G401.6 (cell line): ENCODE results near the gene SHC3.

Experiments
- FAIRE-seq: peaks from 2 replicates; lab custom pipeline; 2012; peaks lifted over from hg19 to GRCh38; lab: Jason Lieb, UNC

SHC3 gene

GRCh38 chr9:89000371-89000781 is 178.2 kb downstream of the SHC3 start:
- no peak for FAIRE-seq

- FAIRE-seq, result no peak
Observed at GRCh38 chr9:88998911-88999310, 179.7 kb downstream of the SHC3 start.

- no peak for FAIRE-seq
Observed at GRCh38 chr9:88998503-88998902, 180.1 kb downstream of the SHC3 start.

- no peak for FAIRE-seq
Observed at GRCh38 chr9:88997646-88998045, 181.0 kb downstream of the SHC3 start.

GRCh38 chr9:88996921-88997235 is 181.7 kb downstream of the SHC3 start:
- FAIRE-seq, result no peak

- no peak for FAIRE-seq
Observed at GRCh38 chr9:88996046-88996920, 182.3 kb downstream of the SHC3 start.

- FAIRE-seq, result no peak
Observed at GRCh38 chr9:88995627-88996026, 183.0 kb downstream of the SHC3 start.

GRCh38 chr9:88995200-88995577 is 183.4 kb downstream of the SHC3 start:
- FAIRE-seq, result no peak

GRCh38 chr9:88994469-88995199 is 184.0 kb downstream of the SHC3 start:
- no peak for FAIRE-seq

- FAIRE-seq, result no peak
Observed at GRCh38 chr9:88993871-88994460, 184.7 kb downstream of the SHC3 start.

- FAIRE-seq, result no peak
Observed at GRCh38 chr9:88993327-88993726, 185.3 kb downstream of the SHC3 start.

GRCh38 chr9:88992556-88992955 is 186.1 kb downstream of the SHC3 start:
- FAIRE-seq, result no peak

- FAIRE-seq, result no peak
Observed at GRCh38 chr9:88991066-88992034, 187.3 kb downstream of the SHC3 start, which contains the start of gene S1PR3. TSS of gene S1PR3 (plus strand) at chr9:88991468. CDS start at chr9:89001201, 9,733 bp downstream.

GRCh38 chr9:88990729-88991065 is 187.9 kb downstream of the SHC3 start:
- FAIRE-seq, result no peak

GRCh38 chr9:88990041-88990728 is 188.4 kb downstream of the SHC3 start:
- no peak for FAIRE-seq

- FAIRE-seq, result no peak
Observed at GRCh38 chr9:88988796-88989641, 189.6 kb downstream of the SHC3 start.

- FAIRE-seq, result no peak
Observed at GRCh38 chr9:88987661-88988060, 191.0 kb downstream of the SHC3 start.

GRCh38 chr9:88986776-88987175 is 191.8 kb downstream of the SHC3 start:
- no peak for FAIRE-seq

GRCh38 chr9:88985616-88986015 is 193.0 kb downstream of the SHC3 start:
- FAIRE-seq, result no peak

GRCh38 chr9:88984543-88984883 is 194.1 kb downstream of the SHC3 start:
- no peak for FAIRE-seq
